Stimulated activated CD8-positive, alpha-beta memory T cell treated with anti-CD3 and anti-CD28 coated beads, Interleukin-15, amount 100 ng/mL, for 48 hours (primary cell): ENCODE results near the gene PFKP.

Experiments used
- DNase-seq, 2 donors: peaks; one replicate each; pipeline ENCODE4 v3.0.0-alpha.2; 2020; ENCODE audit warnings: low read depth in 2 of 2

Gene PFKP

DNA sequence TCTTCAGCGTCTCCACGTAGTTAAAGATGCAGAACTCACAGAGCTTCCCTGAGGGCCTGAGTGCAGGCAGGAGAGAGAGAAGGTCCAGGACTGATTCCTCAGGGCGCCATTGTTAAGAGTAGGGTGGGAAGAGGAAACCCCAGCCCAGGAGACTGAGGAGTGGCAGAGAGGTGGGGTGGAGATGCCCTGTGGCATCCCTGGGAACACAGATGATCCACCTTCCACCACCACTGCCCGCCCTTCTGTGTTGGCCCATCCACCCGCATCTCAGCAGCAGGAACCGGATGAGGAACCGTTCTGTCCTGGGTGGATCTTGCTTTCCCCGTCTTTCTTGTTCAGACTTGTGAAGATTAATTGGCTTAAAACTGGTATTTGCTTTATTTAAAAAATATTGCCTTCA is 48.3 kb downstream of the PFKP start:
- no peak for DNase-seq

DNA sequence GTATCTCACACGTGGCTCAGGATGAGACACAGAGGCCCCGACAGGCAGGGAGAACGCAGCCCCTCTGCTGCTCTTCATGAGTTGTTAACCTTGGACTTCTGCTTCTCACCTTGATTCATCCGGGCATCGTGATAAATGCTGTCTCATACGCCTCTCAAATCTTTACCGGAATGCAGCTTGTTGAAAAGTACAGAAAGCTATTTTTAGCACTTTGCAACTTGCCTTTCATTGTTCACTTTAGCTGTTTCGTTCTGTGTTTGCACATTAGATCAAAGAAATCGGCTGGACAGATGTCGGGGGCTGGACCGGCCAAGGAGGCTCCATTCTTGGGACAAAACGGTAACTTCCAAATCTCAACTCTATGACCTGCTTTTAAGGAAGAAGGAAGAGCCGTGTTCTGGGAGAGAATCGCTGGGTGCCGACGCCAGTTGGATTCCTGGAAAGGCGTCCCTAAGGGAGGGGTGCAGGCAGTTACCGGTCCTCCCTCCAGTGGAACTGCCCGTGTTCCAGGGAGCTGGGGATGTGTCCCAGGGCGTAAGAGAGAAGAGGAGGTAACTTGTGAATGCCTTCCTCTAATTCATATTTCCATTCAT is 49.3 kb downstream of the PFKP start:
- DNase-seq: no peak

DNA sequence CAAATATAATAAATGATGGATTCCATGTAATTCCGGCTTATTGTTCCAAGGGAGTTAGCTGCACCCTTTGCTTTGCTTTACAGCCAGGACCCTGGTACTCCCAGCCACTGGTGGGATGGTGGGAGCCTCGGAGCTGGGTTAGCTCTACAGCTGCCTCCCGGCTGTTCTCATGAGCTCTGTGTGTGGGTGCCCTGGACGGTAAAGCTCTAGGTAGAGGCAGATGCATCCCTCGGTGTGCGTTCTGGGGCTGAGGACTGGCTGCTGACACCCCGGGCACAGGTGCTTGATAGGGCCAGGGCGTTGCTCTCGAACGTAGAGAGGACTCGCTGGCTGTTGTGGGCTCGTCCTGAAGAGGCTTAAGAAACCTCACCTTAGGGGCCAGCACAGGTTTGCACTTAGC is 50.1 kb downstream of the PFKP start:
- no peak for DNase-seq

DNA sequence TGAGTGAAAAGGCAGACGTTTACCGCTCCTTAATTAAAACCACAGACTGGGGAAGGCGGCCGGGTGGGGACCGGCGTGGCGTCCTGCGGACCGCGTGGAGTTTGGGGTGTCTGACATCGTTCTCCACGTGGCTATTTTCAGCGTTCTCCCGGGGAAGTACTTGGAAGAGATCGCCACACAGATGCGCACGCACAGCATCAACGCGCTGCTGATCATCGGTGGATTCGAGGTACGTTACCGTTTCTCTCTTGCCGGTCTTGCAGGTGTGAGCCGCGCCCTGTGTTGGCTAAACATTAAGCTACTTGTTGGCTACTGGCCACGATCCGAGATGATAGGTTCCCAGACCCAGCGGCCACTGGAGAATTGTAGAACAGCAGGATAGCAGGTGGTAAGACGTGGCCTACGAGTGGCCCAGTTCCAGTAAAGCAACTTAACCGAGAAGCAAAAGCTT is 51.3 kb downstream of the PFKP start:
- DNase-seq: no peak

DNA sequence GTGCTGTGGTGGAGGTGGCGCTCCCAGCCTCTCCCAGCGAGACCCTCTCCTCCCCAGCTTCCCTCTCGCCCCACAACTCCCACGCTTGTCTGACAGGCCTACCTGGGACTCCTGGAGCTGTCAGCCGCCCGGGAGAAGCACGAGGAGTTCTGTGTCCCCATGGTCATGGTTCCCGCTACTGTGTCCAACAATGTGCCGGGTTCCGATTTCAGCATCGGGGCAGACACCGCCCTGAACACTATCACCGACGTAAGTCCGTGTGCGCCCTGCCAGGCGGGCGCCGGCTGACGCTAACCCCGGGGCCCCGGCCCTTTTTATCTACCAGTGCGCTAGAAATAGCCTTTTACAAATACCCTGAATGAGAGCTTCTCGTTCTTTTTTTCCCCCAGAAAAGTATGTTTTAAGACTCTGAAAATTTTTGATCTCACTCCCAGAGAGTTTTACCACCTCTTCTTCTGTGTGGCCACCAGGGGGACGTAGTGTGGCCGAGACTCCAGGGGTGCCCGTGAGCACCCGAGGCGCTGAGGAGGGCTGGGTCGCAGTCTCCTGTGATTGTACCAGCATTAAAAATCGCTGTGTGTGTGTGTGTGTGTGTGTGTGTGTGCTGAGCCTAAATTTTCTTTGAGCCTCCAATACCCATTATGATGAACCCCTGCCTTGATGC is 52.6 kb downstream of the PFKP start:
- no peak for DNase-seq

DNA sequence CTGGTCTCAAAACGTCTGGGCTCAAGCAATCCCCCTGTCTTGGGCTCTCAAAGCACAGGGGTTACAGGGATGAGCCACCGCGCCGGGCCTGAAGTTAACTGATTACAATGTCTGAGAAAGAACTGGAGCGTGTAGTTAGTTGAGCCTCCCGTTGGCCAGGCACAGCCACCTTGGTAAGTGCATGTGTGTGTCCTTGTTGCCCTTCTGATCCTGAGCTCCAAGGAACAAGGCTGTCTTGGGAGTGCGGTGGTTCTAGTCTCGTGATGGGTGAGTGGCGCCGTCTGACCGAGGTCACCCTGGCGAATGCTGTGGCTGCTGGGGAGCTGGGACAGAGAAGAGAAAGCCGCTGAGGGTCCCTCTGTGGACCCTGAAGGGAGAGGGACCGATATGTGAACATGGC is 54.7 kb downstream of the PFKP start:
- DNase-seq: no peak

DNA sequence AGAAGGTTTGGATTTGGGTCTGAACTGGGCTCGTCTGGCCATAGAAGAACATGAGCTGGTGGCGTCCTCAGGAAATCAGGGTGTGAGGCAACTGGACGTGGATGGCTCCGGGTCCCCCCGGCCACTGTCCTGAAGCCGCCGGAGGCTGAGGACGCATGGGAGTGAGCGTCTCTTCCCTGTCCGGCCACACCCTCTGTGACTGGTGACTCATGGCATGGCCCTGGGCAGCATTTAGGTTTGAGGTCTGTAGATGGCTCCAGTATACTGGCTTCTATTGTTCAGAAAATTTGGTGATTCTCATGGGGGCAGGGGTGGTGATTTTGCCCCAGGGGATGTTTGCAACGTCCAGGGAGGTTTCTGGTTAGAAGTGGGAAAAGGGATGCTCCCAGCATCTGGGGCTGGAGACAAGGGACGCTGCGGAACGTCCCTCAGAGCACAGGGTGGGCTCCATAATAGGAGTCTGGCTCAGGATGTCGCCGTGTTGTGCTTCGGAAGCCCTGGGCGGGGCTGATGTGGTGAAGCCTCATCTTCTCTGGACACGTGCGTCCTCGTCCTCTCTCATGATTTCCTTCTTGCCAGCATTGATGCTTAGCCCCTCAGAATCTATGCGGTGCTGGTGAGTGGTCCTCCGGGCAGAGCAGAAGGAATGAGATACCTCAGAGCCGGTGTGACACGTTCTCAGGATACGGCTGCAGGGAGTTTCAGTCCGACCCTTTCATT is 55.3 kb downstream of the PFKP start:
- no peak for DNase-seq

DNA sequence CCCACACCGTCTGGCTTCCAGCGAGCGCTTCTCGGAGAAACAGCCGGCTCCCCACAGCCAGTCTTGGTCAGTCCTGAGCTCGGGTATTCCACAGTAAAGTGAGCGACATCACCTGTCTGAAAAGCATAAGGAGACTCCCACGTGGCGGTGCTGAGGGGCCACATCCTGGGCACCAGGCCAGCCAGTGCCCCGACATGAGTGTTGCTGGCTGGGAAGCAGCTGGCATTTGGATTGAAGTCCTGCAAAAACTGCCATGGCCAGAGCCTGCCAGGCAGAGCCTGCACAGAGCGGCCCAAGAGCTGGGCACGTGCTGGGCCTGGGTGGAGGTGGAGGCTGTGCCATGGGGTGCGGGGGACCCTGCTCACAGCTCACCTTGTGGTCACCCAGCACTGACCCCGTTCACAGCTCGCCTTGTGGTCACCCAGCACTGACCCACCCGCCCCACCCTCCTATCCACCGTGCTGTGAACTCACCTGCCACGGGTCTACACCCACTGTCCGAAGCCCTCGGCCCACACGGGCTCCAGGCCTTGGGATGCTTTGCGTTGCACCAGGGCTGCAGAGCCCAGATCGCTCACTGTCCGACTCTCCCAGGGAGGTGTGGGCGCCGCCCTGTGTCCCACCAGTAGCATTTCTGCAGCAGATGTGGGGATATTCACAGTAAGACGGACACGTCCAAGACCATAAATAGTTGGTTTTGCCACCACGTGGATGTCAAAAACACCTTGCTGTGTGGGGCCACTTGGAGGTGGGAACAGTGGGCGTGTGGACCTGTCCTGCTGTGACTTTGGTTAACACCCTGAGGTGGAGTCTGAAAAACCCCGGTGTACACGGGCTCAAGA is 56.4 kb downstream of the PFKP start:
- no peak for DNase-seq

DNA sequence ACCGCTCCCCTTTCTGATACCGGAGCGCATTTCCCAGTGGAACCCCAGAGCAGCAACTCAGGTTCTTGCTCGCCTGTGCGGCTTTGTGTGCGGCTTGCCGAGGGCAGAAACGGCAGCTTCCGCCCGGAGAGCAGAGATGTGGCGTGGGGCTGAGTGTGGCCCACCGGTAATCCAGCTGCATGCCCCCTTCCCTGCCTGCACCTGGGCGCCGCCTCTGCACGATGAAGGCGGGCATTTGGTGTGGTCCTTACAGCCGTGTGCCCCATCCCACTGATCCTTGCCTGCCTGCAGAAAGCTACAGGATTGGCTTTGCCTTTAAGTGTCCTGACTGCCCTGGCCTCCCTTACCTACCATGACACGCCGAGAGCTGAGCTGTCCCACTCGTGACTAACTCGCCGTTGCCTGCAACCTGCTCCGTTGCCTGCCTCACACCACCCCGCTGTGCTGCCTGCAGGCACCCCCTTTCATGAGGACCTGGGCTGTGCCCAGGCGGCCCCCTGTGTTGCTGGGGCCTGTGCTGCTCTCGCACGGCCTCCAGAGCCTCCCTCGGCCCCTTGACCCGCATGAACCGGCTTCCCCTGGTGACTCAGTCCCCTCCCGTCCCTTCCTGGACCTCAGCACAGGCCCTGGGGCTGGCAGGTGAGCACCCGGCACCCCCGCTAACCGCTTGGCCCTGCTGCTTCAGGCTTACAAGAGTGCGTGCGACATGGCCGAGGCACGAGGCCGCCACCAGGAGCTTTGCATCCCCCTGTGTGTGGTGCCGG is 57.2 kb downstream of the PFKP start:
- DNase-seq: no peak

DNA sequence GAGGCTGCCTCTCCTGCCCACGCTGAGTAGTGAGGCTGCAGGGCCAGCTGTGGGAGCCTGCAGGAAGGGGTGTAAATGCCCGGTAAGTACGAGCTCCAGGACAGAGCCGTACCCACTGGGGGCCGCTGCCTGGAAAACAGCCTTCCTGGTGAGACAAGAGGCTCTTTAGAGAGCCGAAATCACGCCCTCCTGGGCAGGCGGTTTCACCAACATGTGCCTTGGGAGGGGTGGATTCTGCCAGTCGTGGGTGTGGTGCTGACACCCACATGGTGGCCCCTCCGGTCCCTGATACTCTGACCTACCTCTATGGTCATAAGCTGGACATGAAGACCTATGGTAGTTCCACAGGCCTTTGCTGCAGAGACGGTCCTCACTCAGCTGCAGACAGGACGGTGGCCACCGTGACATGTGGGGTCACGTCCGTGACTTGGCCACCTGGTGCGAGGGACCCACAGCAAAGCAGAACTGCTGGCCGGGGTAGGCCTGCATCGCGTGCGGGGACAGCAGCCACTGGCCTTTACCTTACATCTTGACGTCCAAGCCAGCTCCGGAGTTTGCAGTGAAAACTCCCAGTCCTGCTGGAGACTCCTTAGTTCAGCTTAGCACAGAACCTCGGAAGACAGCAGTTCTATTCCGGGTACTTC is 58.3 kb downstream of the PFKP start:
- DNase-seq: no peak

DNA sequence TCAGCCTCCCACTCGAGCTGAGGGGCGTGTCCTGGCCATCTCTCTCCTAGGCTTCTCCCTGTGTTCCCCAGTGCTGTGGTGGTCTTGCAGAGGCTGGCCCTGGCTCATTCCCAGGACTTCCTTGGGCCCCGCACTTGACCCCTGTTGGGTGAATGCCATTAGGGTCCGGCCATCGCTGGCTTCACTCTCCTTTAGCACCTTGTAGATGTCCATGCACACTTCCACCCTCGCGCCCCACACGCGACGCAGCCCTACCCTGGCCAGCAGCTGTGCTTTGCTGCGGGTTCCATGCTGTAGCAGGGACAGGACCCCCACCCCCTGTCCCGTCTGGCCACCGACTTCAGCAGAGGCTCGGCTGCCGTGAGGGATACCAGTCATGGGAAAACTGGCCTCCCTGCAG is 58.9 kb downstream of the PFKP start:
- no peak for DNase-seq

DNA sequence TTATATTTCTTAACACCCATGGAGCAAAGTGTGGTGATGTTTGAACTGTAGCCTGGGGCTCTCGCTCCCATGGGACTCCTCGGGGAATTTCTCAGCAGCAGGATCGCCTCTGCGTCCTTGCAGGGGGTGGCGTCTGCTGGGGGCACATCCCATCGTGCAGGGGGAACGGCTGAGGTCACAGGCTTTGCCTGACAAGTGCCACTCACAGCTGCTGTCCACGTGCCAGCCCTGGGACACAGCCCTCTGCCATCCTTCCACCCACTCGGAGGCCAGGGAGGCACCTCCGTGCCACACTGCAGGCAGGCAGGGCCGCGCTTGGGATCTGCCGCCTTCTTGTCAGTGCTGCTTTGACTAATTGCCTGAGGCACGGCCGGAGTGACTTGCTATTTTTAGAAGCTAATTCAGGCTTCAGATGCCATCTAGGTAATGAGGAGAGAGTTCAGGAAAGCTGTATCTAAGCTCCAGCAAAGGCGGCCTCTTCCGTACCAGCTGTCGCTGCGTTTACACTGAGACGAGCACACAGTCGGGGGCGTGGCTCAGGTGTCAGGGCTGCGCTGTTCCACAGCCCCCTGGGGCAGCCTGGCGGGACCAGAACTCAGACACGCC is 59.5 kb downstream of the PFKP start:
- no peak for DNase-seq

DNA sequence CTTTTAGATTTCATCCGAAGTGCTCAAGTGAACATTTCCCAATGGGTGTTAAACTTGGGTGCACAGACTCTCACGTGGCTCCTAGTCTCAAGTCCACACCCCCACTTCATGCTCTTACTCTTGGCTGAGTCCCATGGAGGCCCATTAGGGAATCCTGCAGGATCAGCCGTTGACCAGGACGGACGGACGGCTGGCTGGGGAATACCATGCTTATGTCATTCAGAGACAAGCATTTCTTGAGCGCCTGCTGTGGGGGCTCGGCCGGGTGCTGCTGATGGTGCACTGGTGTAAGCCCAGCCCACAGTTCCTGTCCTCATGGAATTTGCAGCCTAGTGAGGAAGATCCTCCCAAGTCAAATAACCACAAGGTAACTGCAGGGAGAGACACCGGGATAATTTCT is 60.6 kb downstream of the PFKP start:
- DNase-seq: no peak

DNA sequence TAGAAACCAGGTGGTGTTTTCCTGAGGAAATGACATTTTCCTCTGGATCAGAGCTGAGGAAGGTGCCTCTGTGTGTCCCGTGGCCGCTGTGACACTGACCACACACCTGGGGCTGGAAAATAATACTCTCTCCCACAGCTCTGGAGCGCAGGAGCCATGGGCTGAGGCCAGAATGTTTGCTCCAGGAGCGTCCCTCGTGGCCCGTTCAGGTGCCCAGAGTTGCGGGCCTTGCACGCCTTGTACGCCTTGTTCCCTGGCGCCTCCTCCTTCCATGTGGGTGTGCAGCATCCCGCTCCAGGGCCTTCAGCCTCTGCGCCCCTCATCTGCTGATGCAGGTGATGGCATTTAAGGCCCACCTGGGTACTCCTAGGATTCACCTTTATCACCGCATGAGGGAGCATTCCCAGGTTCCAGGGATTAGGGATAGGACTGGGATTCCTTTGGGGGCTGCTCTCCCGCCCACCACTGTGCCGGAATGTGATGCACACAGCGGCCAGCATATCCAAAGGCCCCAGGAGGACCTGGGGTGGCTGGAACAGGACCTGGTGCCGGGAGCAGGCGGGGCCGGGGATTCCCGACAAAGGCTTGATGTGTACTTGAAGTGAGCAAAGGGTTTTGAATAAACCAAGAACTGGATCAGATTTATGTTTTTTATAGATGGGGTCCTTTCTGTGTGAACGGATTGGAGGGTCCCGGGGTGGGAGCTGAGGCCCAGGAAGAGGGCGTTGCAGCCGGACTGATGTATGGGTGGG is 61.2 kb downstream of the PFKP start:
- no peak for DNase-seq

DNA sequence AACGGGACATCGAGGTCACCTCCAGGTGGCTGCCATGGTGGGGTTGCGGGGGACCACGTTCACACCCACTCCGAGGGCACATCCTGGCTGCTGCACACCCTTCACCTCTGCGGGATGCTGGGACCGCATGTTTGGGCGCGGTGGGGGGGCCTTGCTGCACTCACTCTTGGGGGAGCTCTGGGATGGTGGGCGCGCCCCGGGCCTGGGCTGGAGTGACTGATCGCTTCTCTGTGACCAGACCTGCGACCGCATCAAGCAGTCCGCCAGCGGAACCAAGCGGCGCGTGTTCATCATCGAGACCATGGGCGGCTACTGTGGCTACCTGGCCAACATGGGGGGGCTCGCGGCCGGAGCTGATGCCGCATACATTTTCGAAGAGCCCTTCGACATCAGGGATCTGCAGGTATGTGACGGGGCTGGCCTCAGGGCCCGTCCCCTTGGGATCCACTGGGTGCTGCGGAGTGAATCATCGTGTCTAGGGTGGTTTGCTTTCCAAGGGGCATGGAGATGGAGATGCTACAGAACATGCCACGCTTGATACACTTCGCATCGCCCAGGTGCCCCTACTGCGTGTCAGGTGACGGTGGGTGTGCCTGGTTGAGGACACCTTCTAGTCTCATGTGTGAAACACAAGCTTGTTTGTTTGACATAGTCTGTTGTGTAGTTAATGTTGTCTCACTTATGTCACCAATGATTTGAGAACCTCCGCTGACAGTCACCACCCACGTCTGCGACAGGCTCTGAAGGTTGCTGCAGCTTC is 62.4 kb downstream of the PFKP start:
- no peak for DNase-seq

DNA sequence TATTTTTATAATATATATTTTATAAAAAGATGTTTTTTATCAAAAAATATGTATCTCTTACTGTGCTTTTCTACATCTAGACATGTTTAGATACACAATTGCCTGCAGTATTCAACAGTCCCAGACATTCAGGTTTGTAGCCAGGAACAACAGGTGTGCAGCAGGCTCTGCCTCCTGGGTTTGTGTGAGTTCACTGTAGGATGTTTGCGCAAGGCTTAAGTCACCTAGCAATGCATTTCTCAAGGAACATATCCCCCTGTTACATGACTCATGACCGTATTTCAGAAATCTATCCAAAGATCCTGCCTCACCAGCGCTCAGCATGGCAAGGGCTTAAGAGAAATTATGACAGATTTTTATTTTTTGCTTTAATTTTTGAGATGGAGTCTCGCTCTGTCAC is 63.8 kb downstream of the PFKP start:
- DNase-seq: no peak

DNA sequence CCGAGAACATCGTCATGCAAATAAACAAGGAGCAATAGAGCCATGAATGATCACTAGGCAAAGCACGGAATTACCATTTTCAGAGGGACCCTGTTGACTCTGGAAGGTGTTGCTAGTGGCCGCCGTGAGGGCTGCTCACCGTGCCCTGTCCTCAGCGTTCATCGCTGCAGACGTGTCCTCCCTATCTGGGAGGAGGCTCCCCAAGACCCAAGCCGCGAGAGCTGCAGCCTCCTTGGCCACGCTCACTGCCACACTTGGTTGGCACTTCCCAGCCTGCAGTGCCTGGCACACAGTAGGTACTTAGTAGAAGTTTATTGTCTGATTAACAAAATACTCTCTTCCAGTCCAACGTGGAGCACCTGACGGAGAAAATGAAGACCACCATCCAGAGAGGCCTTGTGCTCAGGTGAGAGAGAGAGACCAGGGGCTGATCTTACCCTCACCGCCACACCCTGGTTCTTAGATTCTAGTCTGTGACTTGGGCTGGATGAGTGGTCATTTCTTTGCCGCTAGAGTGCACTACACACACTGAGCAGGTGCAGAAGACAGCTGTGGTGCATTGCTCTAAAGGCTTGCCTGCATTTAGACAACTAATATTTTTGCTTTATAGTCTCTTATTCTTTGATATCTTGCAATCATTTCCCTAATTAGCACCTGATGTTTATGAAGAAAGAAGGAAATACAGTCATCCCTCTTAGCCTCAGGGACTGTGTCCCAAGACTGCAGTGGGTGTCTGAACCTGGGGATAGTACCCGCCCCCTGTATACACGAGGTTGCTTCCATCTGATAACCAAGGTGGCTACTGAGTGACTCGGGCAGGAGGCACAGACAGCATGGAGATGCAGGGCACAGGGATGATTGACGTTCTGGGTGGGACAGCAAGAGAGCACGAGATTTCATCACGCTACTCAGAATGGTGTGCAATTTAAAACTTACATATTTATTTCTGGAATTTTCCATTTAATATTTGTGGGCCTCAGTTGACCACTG is 65.0 kb downstream of the PFKP start:
- DNase-seq: no peak

DNA sequence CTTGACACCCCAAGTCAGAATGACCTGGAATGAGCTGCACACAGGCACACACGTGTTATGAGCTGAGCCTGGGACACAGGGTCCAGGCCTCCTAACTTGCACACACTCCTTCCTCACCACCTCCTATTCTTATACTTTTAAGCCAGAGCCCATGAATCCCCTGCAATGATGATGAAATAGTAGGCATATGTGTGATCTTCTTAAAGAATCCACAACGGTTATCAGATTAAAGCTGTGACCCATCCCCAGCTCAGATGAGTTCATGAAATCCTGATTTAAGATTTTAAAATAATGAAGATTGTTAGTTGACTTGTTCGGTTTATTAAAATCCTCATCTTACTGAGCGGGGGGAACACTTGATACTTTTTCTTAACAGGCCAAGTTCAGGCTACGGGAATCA is 66.6 kb downstream of the PFKP start:
- DNase-seq: no peak
